HS-27A (cell line): ENCODE results near the gene DOK3.
A peak's percentile ranks its signal among the peaks of the same experiment; 100 is the strongest.
"Not testable (repeated sequence)": the region's sequence is repeated elsewhere in the genome, so short reads cannot be mapped to it uniquely, and the experiment has no call there.

Experiments
- DNase-seq: peaks from one replicate; pipeline ENCODE4 v3.0.0-alpha.2; 2012; ENCODE audit warnings: low read depth, missing footprints

DOK3 gene

GRCh38 chr5:177496727-177497291, 12.8 kb downstream of the DOK3 start:
- no peak for DNase-seq

GRCh38 chr5:177496070-177496726, 13.4 kb downstream of the DOK3 start:
- DNase-seq, result no peak

- peak; percentile 66 for DNase-seq
Observed at GRCh38 chr5:177495243-177496060, 14.2 kb downstream of the DOK3 start.

GRCh38 chr5:177494346-177495195, 15.1 kb downstream of the DOK3 start:
- DNase-seq, result peak; percentile 72

GRCh38 chr5:177493795-177494345, 15.8 kb downstream of the DOK3 start:
- no peak for DNase-seq

- DNase-seq, result no peak
Observed at GRCh38 chr5:177492841-177493240, 16.8 kb downstream of the DOK3 start.

GRCh38 chr5:177491983-177492746, 17.5 kb downstream of the DOK3 start:
- no peak for DNase-seq

GRCh38 chr5:177491429-177491945, 18.1 kb downstream of the DOK3 start:
- no peak for DNase-seq

GRCh38 chr5:177490992-177491391, 18.6 kb downstream of the DOK3 start:
- DNase-seq, result no peak

GRCh38 chr5:177490311-177490991, 19.2 kb downstream of the DOK3 start:
- no peak for DNase-seq

GRCh38 chr5:177489119-177489716, 20.4 kb downstream of the DOK3 start:
- no peak for DNase-seq

GRCh38 chr5:177487975-177488374, 21.7 kb downstream of the DOK3 start:
- DNase-seq, result no peak

- DNase-seq, result no peak
Observed at GRCh38 chr5:177487144-177487543, 22.5 kb downstream of the DOK3 start.

- no peak for DNase-seq
Observed at GRCh38 chr5:177486256-177486655, 23.4 kb downstream of the DOK3 start.

- not testable (repeated sequence) for DNase-seq
Observed at GRCh38 chr5:177485753-177486152, 23.9 kb downstream of the DOK3 start.

- no peak for DNase-seq
Observed at GRCh38 chr5:177484902-177485549, 24.6 kb downstream of the DOK3 start.

GRCh38 chr5:177483994-177484901, 25.4 kb downstream of the DOK3 start:
- DNase-seq, result no peak

GRCh38 chr5:177483042-177483441, 26.6 kb downstream of the DOK3 start:
- DNase-seq, result no peak
